ENCODE results near the gene LRRC31.

Gene LRRC31

GRCh38 chr3:169812332-169813235 lies 57.2 kb downstream of the LRRC31 start, which contains the start of the genes LRRC34 and LRRIQ4:
LRRC34 (minus strand) TSS chr3:169812904; CDS start chr3:169812548, 356 bp downstream.
LRRIQ4 (plus strand) TSS chr3:169812870; CDS start chr3:169821922, 9,052 bp downstream.
- peak; percentile 75 to 81 for DNase-seq

- no peak for DNase-seq
Measured at GRCh38 chr3:169811631-169812331, 58.0 kb downstream of the LRRC31 start.

GRCh38 chr3:169809230-169809795 lies 60.4 kb downstream of the LRRC31 start:
- no peak for DNase-seq

- no peak for DNase-seq
Measured at GRCh38 chr3:169804681-169805080, 65.1 kb downstream of the LRRC31 start.

GRCh38 chr3:169792359-169792758 lies 77.4 kb downstream of the LRRC31 start:
- DNase-seq = no peak

GRCh38 chr3:169790687-169791429 lies 78.9 kb downstream of the LRRC31 start:
- no peak for DNase-seq

GRCh38 chr3:169790219-169790618 lies 79.5 kb downstream of the LRRC31 start:
- DNase-seq = no peak

Measured in stimulated activated CD4-positive, alpha-beta T cell treated with anti-CD3 and anti-CD28 coated beads, Interleukin-2, amount 100 ng/mL, for 24 hours (primary cell).